Measurements from ENCODE around the gene PER2. TPM values are rescaled to one million over a fixed set of nuclear protein-coding genes. Genes with fewer than 3 reads are reported as not detected.

Gene PER2
- polyA plus RNA-seq, 2 of the 4 experiments (the other 2 are of a cell fraction): 3.4 to 8.5 TPM

DNA sequence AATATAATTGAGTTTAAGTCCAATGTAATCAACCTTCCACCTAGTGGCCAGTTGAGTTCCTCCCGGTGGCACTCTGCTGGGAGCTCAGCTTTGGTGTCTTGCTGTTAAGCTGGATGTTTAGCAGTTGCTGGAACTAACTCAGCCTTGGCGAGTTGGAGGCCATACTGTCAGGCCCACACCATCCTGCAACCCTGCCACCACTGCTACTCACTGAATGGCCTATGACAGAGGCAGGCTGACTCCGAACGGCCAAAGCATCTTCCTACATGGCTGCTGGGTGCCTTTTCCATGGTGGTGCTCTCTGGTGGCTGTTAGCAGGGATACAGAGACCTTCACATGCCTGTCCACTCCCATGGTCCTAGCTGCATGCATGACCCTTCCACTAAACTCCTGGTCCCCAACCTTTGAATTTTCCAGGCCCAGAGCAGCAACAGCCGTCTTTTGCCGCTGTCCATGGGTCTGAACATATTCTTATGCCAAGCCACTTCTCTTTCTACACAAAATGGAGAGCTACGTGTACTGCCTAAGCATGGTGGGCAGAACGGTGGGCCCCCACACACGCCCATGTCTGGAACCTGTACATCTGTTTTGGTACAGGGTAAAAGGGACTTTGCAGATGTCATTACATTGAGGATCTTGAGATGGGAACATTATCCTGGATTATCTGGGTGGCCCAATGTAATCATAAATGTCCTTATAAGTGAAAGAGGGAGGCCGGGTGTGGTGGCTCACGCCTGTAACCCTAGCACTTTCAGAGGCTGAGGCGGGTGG is 16.9 kb upstream of the PER2 start:
- DNase-seq (ENCODE audit: low read depth in 1 of 2, low spot score in 1 of 2) (peak in 1 of 2 experiments; percentile 61), FAIRE-seq (no peak), ATAC-seq (peak; percentile 70 to 81)
- WGBS (ENCODE audit: missing lambda C conversion rate): 78% methylated on average over 12 of the region's 12 CpGs
- no peak overlapping the region for H3K4me2 ChIP-seq
- no peak overlapping the region for H3K27ac ChIP-seq
- H3K4me1 ChIP-seq: peaks cover 26% of the 10 kb centered on the region
- H3K4me3 ChIP-seq: no peak overlapping the region
- TF ChIP-seq MAFK (IDR thresholded peaks at IDR 0.05; ENCODE audit: partially characterized antibody): no peak
- TF ChIP-seq, protein P1, sequence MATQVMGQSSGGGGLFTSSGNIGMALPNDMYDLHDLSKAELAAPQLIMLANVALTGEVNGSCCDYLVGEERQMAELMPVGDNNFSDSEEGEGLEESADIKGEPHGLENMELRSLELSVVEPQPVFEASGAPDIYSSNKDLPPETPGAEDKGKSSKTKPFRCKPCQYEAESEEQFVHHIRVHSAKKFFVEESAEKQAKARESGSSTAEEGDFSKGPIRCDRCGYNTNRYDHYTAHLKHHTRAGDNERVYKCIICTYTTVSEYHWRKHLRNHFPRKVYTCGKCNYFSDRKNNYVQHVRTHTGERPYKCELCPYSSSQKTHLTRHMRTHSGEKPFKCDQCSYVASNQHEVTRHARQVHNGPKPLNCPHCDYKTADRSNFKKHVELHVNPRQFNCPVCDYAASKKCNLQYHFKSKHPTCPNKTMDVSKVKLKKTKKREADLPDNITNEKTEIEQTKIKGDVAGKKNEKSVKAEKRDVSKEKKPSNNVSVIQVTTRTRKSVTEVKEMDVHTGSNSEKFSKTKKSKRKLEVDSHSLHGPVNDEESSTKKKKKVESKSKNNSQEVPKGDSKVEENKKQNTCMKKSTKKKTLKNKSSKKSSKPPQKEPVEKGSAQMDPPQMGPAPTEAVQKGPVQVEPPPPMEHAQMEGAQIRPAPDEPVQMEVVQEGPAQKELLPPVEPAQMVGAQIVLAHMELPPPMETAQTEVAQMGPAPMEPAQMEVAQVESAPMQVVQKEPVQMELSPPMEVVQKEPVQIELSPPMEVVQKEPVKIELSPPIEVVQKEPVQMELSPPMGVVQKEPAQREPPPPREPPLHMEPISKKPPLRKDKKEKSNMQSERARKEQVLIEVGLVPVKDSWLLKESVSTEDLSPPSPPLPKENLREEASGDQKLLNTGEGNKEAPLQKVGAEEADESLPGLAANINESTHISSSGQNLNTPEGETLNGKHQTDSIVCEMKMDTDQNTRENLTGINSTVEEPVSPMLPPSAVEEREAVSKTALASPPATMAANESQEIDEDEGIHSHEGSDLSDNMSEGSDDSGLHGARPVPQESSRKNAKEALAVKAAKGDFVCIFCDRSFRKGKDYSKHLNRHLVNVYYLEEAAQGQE (IDR thresholded peaks at IDR 0.05): peak; percentile 38; the same call in 1 of the 2 replicates
- TF ChIP-seq, protein P2, sequence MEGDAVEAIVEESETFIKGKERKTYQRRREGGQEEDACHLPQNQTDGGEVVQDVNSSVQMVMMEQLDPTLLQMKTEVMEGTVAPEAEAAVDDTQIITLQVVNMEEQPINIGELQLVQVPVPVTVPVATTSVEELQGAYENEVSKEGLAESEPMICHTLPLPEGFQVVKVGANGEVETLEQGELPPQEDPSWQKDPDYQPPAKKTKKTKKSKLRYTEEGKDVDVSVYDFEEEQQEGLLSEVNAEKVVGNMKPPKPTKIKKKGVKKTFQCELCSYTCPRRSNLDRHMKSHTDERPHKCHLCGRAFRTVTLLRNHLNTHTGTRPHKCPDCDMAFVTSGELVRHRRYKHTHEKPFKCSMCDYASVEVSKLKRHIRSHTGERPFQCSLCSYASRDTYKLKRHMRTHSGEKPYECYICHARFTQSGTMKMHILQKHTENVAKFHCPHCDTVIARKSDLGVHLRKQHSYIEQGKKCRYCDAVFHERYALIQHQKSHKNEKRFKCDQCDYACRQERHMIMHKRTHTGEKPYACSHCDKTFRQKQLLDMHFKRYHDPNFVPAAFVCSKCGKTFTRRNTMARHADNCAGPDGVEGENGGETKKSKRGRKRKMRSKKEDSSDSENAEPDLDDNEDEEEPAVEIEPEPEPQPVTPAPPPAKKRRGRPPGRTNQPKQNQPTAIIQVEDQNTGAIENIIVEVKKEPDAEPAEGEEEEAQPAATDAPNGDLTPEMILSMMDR (IDR thresholded peaks at IDR 0.05): peak; percentile 37
- peak; percentile 30; the same call in 2 of the 3 replicates for TF ChIP-seq SMC3 (IDR thresholded peaks at IDR 0.05)
- peak; percentile 21 to 31; a peak in 2 of 5 replicates for TF ChIP-seq RAD21 (conservative IDR thresholded peaks at IDR 0.05 in 1 of 2, IDR thresholded peaks at IDR 0.05 in 1 of 2)
- H3K9me3 ChIP-seq: no peaks in the 10 kb centered on the region
- ChIA-PET CTCF (interaction anchor here (0.6 to 5.0 kb wide), 14 partner anchors 12 to 560 kb away, joined by 3 to 29 read pairs (median 4); partner anchors contain the start of gene PER2), POLR2A (interaction anchor here (1.3 kb wide), 1 partner anchor 18 kb away, joined by 3 read pairs; no protein-coding TSS in a partner anchor)

DNA sequence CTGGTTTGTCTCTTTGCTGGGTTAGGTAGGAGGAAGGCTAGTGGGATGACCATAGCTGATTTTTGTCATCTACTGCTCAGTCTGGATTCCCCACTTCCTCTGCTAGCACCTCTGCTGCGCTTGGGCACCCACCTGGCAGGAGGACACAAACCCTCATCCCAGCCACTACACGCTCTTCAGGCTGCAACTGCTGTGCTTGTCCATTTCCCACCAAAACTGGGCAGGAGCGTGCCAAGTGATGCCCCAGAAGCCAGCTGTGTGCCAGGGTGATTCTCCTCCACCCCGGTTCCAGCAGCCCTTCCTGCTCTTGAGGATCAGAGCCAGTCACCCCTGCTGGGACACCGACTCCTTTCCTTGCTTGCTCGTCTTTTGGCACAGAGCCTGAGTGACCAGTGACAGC is 15.7 kb upstream of the PER2 start:
- Histone ChIP-seq H3K4me1 (peaks cover 38% of the 10 kb centered on the region), H3K27ac (no peak overlapping the region), H3K4me2 (no peak overlapping the region), H3K9me3 (no peaks in the 10 kb centered on the region), H3K4me3 (no peak overlapping the region)
- no peak for FAIRE-seq
- no peak for DNase-seq (ENCODE audit: low read depth in 1 of 2, low spot score in 1 of 2)
- no peak for TF ChIP-seq KDM1A (IDR thresholded peaks at IDR 0.05; ENCODE audit: low read depth)
- no peak for TF ChIP-seq HEYL (CRISPR knock-in tag; IDR thresholded peaks at IDR 0.05)
- TF ChIP-seq SREBF2 (IDR thresholded peaks at IDR 0.05): no peak
- TF ChIP-seq MAZ (IDR thresholded peaks at IDR 0.05; ENCODE audit: borderline replicate concordance, low read depth, low read length): no peak
- TF ChIP-seq, protein P3, sequence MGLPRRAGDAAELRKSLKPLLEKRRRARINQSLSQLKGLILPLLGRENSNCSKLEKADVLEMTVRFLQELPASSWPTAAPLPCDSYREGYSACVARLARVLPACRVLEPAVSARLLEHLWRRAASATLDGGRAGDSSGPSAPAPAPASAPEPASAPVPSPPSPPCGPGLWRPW (IDR thresholded peaks at IDR 0.05): no peak
- no peak for TF ChIP-seq ZNF302 (CRISPR knock-in tag; IDR thresholded peaks at IDR 0.05)
- TF ChIP-seq, protein P4, sequence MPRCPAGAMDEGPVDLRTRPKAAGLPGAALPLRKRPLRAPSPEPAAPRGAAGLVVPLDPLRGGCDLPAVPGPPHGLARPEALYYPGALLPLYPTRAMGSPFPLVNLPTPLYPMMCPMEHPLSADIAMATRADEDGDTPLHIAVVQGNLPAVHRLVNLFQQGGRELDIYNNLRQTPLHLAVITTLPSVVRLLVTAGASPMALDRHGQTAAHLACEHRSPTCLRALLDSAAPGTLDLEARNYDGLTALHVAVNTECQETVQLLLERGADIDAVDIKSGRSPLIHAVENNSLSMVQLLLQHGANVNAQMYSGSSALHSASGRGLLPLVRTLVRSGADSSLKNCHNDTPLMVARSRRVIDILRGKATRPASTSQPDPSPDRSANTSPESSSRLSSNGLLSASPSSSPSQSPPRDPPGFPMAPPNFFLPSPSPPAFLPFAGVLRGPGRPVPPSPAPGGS (IDR thresholded peaks at IDR 0.05): no peak
- TF ChIP-seq, protein P5, sequence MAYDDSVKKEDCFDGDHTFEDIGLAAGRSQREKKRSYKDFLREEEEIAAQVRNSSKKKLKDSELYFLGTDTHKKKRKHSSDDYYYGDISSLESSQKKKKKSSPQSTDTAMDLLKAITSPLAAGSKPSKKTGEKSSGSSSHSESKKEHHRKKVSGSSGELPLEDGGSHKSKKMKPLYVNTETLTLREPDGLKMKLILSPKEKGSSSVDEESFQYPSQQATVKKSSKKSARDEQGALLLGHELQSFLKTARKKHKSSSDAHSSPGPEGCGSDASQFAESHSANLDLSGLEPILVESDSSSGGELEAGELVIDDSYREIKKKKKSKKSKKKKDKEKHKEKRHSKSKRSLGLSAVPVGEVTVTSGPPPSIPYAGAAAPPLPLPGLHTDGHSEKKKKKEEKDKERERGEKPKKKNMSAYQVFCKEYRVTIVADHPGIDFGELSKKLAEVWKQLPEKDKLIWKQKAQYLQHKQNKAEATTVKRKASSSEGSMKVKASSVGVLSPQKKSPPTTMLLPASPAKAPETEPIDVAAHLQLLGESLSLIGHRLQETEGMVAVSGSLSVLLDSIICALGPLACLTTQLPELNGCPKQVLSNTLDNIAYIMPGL (CRISPR knock-in tag; IDR thresholded peaks at IDR 0.05; ENCODE audit: borderline replicate concordance): no peak
- no peak for TF ChIP-seq RAD21 (conservative IDR thresholded peaks at IDR 0.05 in 1 of 2, IDR thresholded peaks at IDR 0.05 in 1 of 2)
- TF ChIP-seq EHF (CRISPR knock-in tag; IDR thresholded peaks at IDR 0.05): no peak
- no peak for TF ChIP-seq MAFK (IDR thresholded peaks at IDR 0.05; ENCODE audit: partially characterized antibody)
- no peak for TF ChIP-seq HOXA7 (CRISPR knock-in tag; IDR thresholded peaks at IDR 0.05)
- no peak for TF ChIP-seq FOSL2 (IDR thresholded peaks at IDR 0.05)
- no peak for TF ChIP-seq FOSL2 (CRISPR knock-in tag; IDR thresholded peaks at IDR 0.05)
- no peak for TF ChIP-seq HOXB13 (CRISPR knock-in tag; IDR thresholded peaks at IDR 0.05; ENCODE audit: low read depth)
- ATAC-seq: no peak
- WGBS (ENCODE audit: missing lambda C conversion rate): 89% methylated on average over 6 of the region's 6 CpGs
- POLR2A ChIA-PET: no interaction called here
- CTCF ChIA-PET: interaction anchor here (0.7 to 5.0 kb wide), 8 partner anchors 9 to 48 kb away, joined by 3 to 29 read pairs (median 6); partner anchors contain the start of gene PER2

All from A549 (cell line).